ENCODE data around the gene PCCA. TPM values are rescaled to one million over a fixed set of nuclear protein-coding genes. Genes with fewer than 3 reads are reported as not detected.

Gene PCCA
- total and polyA plus RNA-seq, 2 donors (not counting 1 experiment from before 2014, with no cell fraction given): 11.2 to 73.0 TPM

- Histone ChIP-seq H3K4me1 (ENCODE audit: control insufficient read depth, extremely low read depth, insufficient read depth, low read length) (peaks cover 3% of the 10 kb centered on the region), H3K36me3 (ENCODE audit: control insufficient read depth, insufficient read depth, low read length) (no peaks in the 10 kb centered on the region), H3K27me3 (ENCODE audit: control insufficient read depth, insufficient read depth, low read length) (no peaks in the 10 kb centered on the region), H2AFZ (ENCODE audit: low read length) (no peak overlapping the region), H3K79me2 (ENCODE audit: control insufficient read depth, insufficient read depth, low read length) (no peaks in the 10 kb centered on the region), H3K9me3 (ENCODE audit: control insufficient read depth, insufficient read depth, low read depth, low read length) (no peaks in the 10 kb centered on the region), H3K4me2 (ENCODE audit: extremely low read depth, insufficient read depth, low read length) (no peak overlapping the region), H3K27ac (ENCODE audit: insufficient read depth, low read length) (no peak overlapping the region), H4K20me1 (ENCODE audit: control insufficient read depth, extremely low read depth, insufficient read depth, low read length) (no peaks in the 10 kb centered on the region), H3K4me3 (replicated peaks in 1 of 4; ENCODE audit: control extremely low read depth in 1 of 4, insufficient read depth in 1 of 4, low read depth in 3 of 4, low read length in 4 of 4) (no peak overlapping the region), H3K9ac (ENCODE audit: insufficient read depth, low read length) (no peak overlapping the region)
- no peak for TF ChIP-seq EZH2 (IDR thresholded peaks at IDR 0.05; ENCODE audit: low read length, missing control alignments)
- TF ChIP-seq CTCF (conservative IDR thresholded peaks at IDR 0.05 in 1 of 2, IDR thresholded peaks at IDR 0.05 in 1 of 2; ENCODE audit: low read depth in 1 of 2, low read length in 2 of 2): no peak
- DNase-seq (ENCODE audit: low read depth in 2 of 2): no peak
These were observed 89.4 kb downstream of the PCCA start for GRCh38 chr13:100178309-100178708.

GRCh38 chr13:100179276-100179675, 90.4 kb downstream of the PCCA start:
- no peak for TF ChIP-seq CTCF (conservative IDR thresholded peaks at IDR 0.05 in 1 of 2, IDR thresholded peaks at IDR 0.05 in 1 of 2; ENCODE audit: low read depth in 1 of 2, low read length in 2 of 2)
- no peak for TF ChIP-seq EZH2 (IDR thresholded peaks at IDR 0.05; ENCODE audit: low read length, missing control alignments)
- Histone ChIP-seq H3K27ac (ENCODE audit: insufficient read depth, low read length) (no peak overlapping the region), H3K79me2 (ENCODE audit: control insufficient read depth, insufficient read depth, low read length) (no peaks in the 10 kb centered on the region), H3K4me3 (replicated peaks in 1 of 4; ENCODE audit: control extremely low read depth in 1 of 4, insufficient read depth in 1 of 4, low read depth in 3 of 4, low read length in 4 of 4) (no peak overlapping the region), H3K4me2 (ENCODE audit: extremely low read depth, insufficient read depth, low read length) (no peak overlapping the region), H2AFZ (ENCODE audit: low read length) (no peak overlapping the region), H3K27me3 (ENCODE audit: control insufficient read depth, insufficient read depth, low read length) (no peaks in the 10 kb centered on the region), H3K9me3 (ENCODE audit: control insufficient read depth, insufficient read depth, low read depth, low read length) (no peaks in the 10 kb centered on the region), H4K20me1 (ENCODE audit: control insufficient read depth, extremely low read depth, insufficient read depth, low read length) (no peaks in the 10 kb centered on the region), H3K4me1 (ENCODE audit: control insufficient read depth, extremely low read depth, insufficient read depth, low read length) (peaks cover 3% of the 10 kb centered on the region), H3K9ac (ENCODE audit: insufficient read depth, low read length) (no peak overlapping the region), H3K36me3 (ENCODE audit: control insufficient read depth, insufficient read depth, low read length) (no peaks in the 10 kb centered on the region)
- DNase-seq (ENCODE audit: low read depth in 2 of 2): no peak

GRCh38 chr13:100182900-100183490, 94.1 kb downstream of the PCCA start:
- H3K79me2 ChIP-seq (ENCODE audit: control insufficient read depth, insufficient read depth, low read length): no peaks in the 10 kb centered on the region
- TF ChIP-seq CTCF (conservative IDR thresholded peaks at IDR 0.05 in 1 of 2, IDR thresholded peaks at IDR 0.05 in 1 of 2; ENCODE audit: low read depth in 1 of 2, low read length in 2 of 2): no peak
- TF ChIP-seq EZH2 (IDR thresholded peaks at IDR 0.05; ENCODE audit: low read length, missing control alignments): no peak
- H3K9me3 ChIP-seq (ENCODE audit: control insufficient read depth, insufficient read depth, low read depth, low read length): no peaks in the 10 kb centered on the region
- H3K36me3 ChIP-seq (ENCODE audit: control insufficient read depth, insufficient read depth, low read length): no peaks in the 10 kb centered on the region
- H2AFZ ChIP-seq (ENCODE audit: low read length): no peak overlapping the region
- H3K27me3 ChIP-seq (ENCODE audit: control insufficient read depth, insufficient read depth, low read length): no peaks in the 10 kb centered on the region
- H3K27ac ChIP-seq (ENCODE audit: insufficient read depth, low read length): no peak overlapping the region
- H3K4me1 ChIP-seq (ENCODE audit: control insufficient read depth, extremely low read depth, insufficient read depth, low read length): no peaks in the 10 kb centered on the region
- H4K20me1 ChIP-seq (ENCODE audit: control insufficient read depth, extremely low read depth, insufficient read depth, low read length): no peaks in the 10 kb centered on the region
- H3K4me3 ChIP-seq (replicated peaks in 1 of 4; ENCODE audit: control extremely low read depth in 1 of 4, insufficient read depth in 1 of 4, low read depth in 3 of 4, low read length in 4 of 4): no peak overlapping the region
- no peak overlapping the region for H3K4me2 ChIP-seq (ENCODE audit: extremely low read depth, insufficient read depth, low read length)
- no peak for DNase-seq (ENCODE audit: low read depth in 2 of 2)
- H3K9ac ChIP-seq (ENCODE audit: insufficient read depth, low read length): no peak overlapping the region
